OCI-LY3 (cell line): ENCODE data around the gene NT5DC1.

ENCODE experiments used
- H2AFZ ChIP-seq: fragments of 200-600, 300-600 bp; shearing (Covaris generic); 2 replicates; pipeline ENCODE4 v1.6.0; 2014; ENCODE audit warnings: antibody characterized with exemption, low read depth, low read length
- H3K27ac ChIP-seq: fragments of 200-600, 300-600 bp; sonication (generic); 2 replicates; pipeline ENCODE4 v1.5.1; 2014; ENCODE audit warnings: mild to moderate bottlenecking, low read length, moderate library complexity, mixed read lengths
- H3K27me3 ChIP-seq: fragments of 200-600, 300-600 bp; sonication (generic); 2 replicates; pipeline ENCODE4 v1.6.1; 2014; ENCODE audit warnings: low read depth, low read length, mixed read lengths
- H3K36me3 ChIP-seq: fragments of 200-600, 300-600 bp; sonication (generic); replicated peaks from 2 replicates; pipeline ENCODE3; 2014; ENCODE audit warnings: low read depth, low read length, mixed read lengths
- H3K4me1 ChIP-seq: fragments of 300-600, 200-600 bp; sonication (generic); 2 replicates; pipeline ENCODE4 v1.6.1; 2014; ENCODE audit warnings: low read length, mixed read lengths
- H3K4me2 ChIP-seq: fragments of 200-600, 300-600 bp; sonication (generic); 2 replicates; pipeline ENCODE4 v1.6.1; 2014; ENCODE audit warnings: low read length, mixed read lengths
- H3K4me3 ChIP-seq: fragments of 300-600, 200-600 bp; sonication (generic); 2 replicates; pipeline ENCODE4 v1.5.1; 2014; ENCODE audit warnings: antibody characterized with exemption, mild to moderate bottlenecking, low read length, moderate library complexity
- H3K79me2 ChIP-seq: fragments of 300-600, 200-600 bp; shearing (Covaris generic); 2 replicates; pipeline ENCODE4 v1.6.1; 2014; ENCODE audit warnings: mild to moderate bottlenecking, low read length, mixed read lengths
- H3K9ac ChIP-seq: fragments of 300-600, 200-600 bp; shearing (Covaris generic); 2 replicates; pipeline ENCODE4 v1.6.0; 2014; ENCODE audit warnings: mild to moderate bottlenecking, low read length, moderate library complexity
- H3K9me3 ChIP-seq: fragments of 200-600, 300-600 bp; shearing (Covaris generic); 2 replicates; pipeline ENCODE4 v1.6.1; 2014; ENCODE audit warnings: low read length, mixed read lengths; ENCODE audit not compliant: insufficient read depth
- H4K20me1 ChIP-seq: fragments of 200-600, 300-600 bp; sonication (generic); 2 replicates; pipeline ENCODE4 v1.6.1; 2016; ENCODE audit warnings: low read length, mixed read lengths; ENCODE audit not compliant: insufficient read depth
- EZH2phosphoT487 ChIP-seq: fragments of 200-600 bp; shearing (Covaris generic); IDR thresholded peaks from 2 replicates; pipeline ENCODE4 v1.6.1; 2018; ENCODE audit warnings: antibody characterized with exemption, mixed run types, low read depth
- TF ChIP-seq, protein P1 (sequence below): fragments of 200-600, 300-600 bp; sonication (generic); IDR thresholded peaks from 2 replicates; pipeline ENCODE4 v1.5.1; 2014; ENCODE audit warnings: antibody characterized with exemption, low read length, low read depth

NT5DC1 gene

DNA sequence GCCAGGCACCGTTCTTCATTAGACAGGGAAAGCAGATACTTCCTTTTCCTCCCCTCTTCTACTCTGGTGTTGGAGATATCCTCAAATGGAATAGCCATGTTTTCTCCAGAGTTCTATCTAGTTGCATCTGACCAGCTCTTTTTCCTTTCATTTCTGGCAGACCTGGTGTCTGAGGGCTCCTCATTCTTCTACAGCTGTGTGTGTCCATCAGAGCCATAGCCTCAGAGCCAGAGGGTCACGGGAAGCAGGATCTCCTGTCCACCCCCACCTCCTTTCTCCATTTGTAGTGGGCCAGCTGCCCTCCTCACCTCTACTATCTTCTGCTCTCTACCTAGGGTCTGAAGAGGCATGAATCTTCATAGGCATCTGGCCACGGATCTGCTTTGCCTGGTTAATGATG, 96.2 kb downstream of the NT5DC1 start:
- no peak for TF ChIP-seq EZH2phosphoT487
- TF ChIP-seq, protein P1, sequence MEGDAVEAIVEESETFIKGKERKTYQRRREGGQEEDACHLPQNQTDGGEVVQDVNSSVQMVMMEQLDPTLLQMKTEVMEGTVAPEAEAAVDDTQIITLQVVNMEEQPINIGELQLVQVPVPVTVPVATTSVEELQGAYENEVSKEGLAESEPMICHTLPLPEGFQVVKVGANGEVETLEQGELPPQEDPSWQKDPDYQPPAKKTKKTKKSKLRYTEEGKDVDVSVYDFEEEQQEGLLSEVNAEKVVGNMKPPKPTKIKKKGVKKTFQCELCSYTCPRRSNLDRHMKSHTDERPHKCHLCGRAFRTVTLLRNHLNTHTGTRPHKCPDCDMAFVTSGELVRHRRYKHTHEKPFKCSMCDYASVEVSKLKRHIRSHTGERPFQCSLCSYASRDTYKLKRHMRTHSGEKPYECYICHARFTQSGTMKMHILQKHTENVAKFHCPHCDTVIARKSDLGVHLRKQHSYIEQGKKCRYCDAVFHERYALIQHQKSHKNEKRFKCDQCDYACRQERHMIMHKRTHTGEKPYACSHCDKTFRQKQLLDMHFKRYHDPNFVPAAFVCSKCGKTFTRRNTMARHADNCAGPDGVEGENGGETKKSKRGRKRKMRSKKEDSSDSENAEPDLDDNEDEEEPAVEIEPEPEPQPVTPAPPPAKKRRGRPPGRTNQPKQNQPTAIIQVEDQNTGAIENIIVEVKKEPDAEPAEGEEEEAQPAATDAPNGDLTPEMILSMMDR: no peak
- no peak overlapping the region for H3K4me3 ChIP-seq
- no peaks in the 10 kb centered on the region for H3K27me3 ChIP-seq
- H3K79me2 ChIP-seq: no peaks in the 10 kb centered on the region
- H2AFZ ChIP-seq: no peak overlapping the region
- H3K4me1 ChIP-seq: no peaks in the 10 kb centered on the region
- H3K36me3 ChIP-seq: no peaks in the 10 kb centered on the region
- no peaks in the 10 kb centered on the region for H4K20me1 ChIP-seq
- H3K9ac ChIP-seq: no peak overlapping the region
- no peak overlapping the region for H3K4me2 ChIP-seq
- no peak overlapping the region for H3K27ac ChIP-seq
- no peaks in the 10 kb centered on the region for H3K9me3 ChIP-seq

DNA sequence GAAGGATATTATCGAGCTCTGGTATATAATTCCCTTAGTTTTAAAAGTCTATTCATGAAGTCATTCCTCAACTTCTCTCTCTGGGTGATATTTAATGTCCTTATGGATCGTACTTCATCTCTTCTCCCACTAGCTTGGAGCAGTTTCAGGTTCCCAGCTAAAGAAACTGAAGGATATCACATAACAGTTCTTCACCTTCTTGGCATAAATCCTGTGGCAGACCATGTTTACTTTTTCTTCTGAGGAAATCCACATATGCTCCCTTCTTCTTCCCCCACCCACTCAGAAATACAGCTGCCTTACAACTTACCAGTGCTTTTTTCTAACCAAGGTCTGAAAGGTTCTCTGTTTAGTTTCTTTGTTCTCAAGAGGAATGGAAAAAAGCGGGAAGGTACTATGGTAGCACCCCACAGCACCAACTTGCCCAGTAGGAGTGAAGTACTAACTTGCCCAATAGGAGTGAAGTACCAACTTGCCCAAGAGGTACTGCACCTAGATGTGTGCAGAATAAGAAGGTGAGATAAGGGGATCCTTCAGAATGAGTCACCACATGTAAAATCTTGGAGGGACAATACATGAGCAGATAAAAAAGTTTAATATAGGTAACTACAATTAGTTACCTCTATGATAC, 100.1 kb downstream of the NT5DC1 start:
- Histone ChIP-seq H2AFZ (no peak overlapping the region), H3K9me3 (no peaks in the 10 kb centered on the region), H4K20me1 (no peaks in the 10 kb centered on the region), H3K4me1 (peaks cover 19% of the 10 kb centered on the region), H3K36me3 (no peaks in the 10 kb centered on the region), H3K79me2 (no peaks in the 10 kb centered on the region), H3K4me2 (no peak overlapping the region), H3K4me3 (no peak overlapping the region), H3K27ac (no peak overlapping the region), H3K27me3 (no peaks in the 10 kb centered on the region), H3K9ac (no peak overlapping the region)
- no peak for TF ChIP-seq EZH2phosphoT487
- TF ChIP-seq, protein P1: no peak

DNA sequence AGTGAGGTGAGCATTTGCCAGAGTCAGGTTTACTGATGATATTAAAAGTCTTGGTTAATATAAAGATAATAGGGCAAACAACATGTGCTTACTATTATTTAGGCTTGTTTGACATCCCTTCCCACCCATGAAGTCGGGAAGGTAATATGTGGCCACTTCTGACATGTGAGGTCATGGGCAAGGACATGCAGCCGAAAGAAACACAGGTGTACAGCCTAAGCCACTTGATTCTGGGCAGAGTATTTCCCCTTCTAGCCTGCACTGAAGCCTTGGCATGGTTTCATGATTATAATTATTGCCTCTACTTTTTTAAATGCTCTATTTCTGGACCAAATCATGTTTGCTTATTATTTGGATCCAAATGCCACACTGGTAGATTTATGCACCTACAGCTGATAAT, 100.9 kb downstream of the NT5DC1 start:
- Histone ChIP-seq H3K36me3 (no peaks in the 10 kb centered on the region), H4K20me1 (no peaks in the 10 kb centered on the region), H3K79me2 (no peaks in the 10 kb centered on the region), H3K9me3 (no peaks in the 10 kb centered on the region), H3K4me1 (peaks cover 27% of the 10 kb centered on the region), H3K4me3 (no peak overlapping the region), H3K27ac (no peak overlapping the region), H3K27me3 (no peaks in the 10 kb centered on the region), H3K4me2 (no peak overlapping the region), H3K9ac (no peak overlapping the region), H2AFZ (no peak overlapping the region)
- no peak for TF ChIP-seq EZH2phosphoT487
- TF ChIP-seq, protein P1: no peak

DNA sequence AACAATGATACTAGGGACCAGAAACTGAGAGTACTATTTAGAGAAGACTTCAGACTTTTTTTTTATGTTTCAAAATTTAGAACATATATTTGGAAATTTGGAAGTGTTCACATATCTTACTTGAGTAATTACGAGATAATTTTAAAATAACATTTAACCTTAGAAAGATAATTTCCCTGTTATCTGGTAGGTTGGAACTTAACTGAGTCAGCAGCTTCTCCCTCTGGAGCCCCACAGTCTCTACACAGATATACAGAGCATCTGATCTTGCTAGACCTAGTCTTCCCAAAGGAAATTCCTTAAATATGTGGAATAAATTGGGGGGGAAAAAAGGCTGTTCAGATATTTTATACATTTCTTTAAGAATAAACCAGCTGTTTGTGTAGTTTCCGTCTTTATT, 104.6 kb downstream of the NT5DC1 start:
- Histone ChIP-seq H3K27ac (peak overlapping the region; percentile 50), H3K36me3 (no peaks in the 10 kb centered on the region), H2AFZ (no peak overlapping the region), H3K27me3 (no peaks in the 10 kb centered on the region), H4K20me1 (no peaks in the 10 kb centered on the region), H3K4me3 (peak overlapping the region; percentile 65), H3K9me3 (no peaks in the 10 kb centered on the region), H3K79me2 (no peaks in the 10 kb centered on the region), H3K4me2 (peak overlapping the region; percentile 63), H3K9ac (peak overlapping the region; percentile 32; the same call in 1 of the 2 replicates), H3K4me1 (peaks cover 27% of the 10 kb centered on the region)
- TF ChIP-seq, protein P1: no peak
- no peak for TF ChIP-seq EZH2phosphoT487
